T-cell (primary cell): ENCODE data around the gene DNAJA4. TPM values are rescaled to one million over a fixed set of nuclear protein-coding genes. Genes with fewer than 3 reads are reported as not detected.

Experiments used
- ATAC-seq, 4 experiments: fragments of 200-7000 bp in 3 of 4; fragments of 150-1000 bp in 1 of 4; cut with Tn5 transposase; replicated peaks in 1 of 4; 1 replicate in 3 of 4; 2 replicates in 1 of 4; pipeline ENCODE4 v1.10.0; 2021; ENCODE audit warnings: moderate library complexity in 3 of 4, mild to moderate bottlenecking in 2 of 4, moderate number of reproducible peaks in 1 of 4
- CTCF ChIA-PET, 2 donors: fragments of 300-600 bp; sonication (Branson Sonifier 250); formaldehyde crosslinking; loops; one replicate each; lab custom pipeline; 2022; ENCODE audit warnings: antibody characterized with exemption in 2 of 2; lab: Charles Lee
- POLR2A ChIA-PET, 2 donors: fragments of 300-600 bp; sonication (Branson Sonifier 250); formaldehyde crosslinking; loops; one replicate each; lab custom pipeline; 2022; ENCODE audit warnings: antibody characterized with exemption in 2 of 2; lab: Charles Lee
- DNase-seq, 35 experiments: peaks; one replicate each; pipeline versions ENCODE4 v3.0.0 to v3.0.0-alpha.2; 2013 to 2023
- H3K27ac ChIP-seq: one replicate; pipeline ENCODE4 v1.5.1; 2013; ENCODE audit warnings: low read length
- H3K27me3 ChIP-seq, 2 experiments: replicated peaks in 1 of 2; 1 replicate in 1 of 2; 2 replicates in 1 of 2; pipeline versions ENCODE4 v1.6.1 to v1.7.0; 2013; ENCODE audit warnings: low read length in 1 of 2, mixed read lengths in 1 of 2; ENCODE audit not compliant: control insufficient read depth in 2 of 2, insufficient read depth in 2 of 2; ENCODE audit errors: extremely low read depth in 1 of 2
- H3K36me3 ChIP-seq, 2 donors: 1 replicate in 1 of 2; 2 replicates in 1 of 2; pipeline versions ENCODE4 v1.6.1 to v1.7.0; 2013; ENCODE audit warnings: low read length in 1 of 2; ENCODE audit not compliant: control insufficient read depth in 2 of 2, insufficient read depth in 1 of 2; ENCODE audit errors: extremely low read depth in 1 of 2
- H3K4me1 ChIP-seq, 2 experiments: 1 replicate in 1 of 2; 2 replicates in 1 of 2; pipeline versions ENCODE4 v1.6.1 to v1.7.0; 2013; ENCODE audit warnings: low read length in 2 of 2, mixed read lengths in 1 of 2; ENCODE audit not compliant: insufficient read depth in 2 of 2, control insufficient read depth in 1 of 2; ENCODE audit errors: extremely low read depth in 1 of 2
- H3K4me3 ChIP-seq, 2 donors: 1 replicate in 1 of 2; 2 replicates in 1 of 2; pipeline versions ENCODE4 v1.5.1 to v1.7.0; 2013; ENCODE audit warnings: mild to moderate bottlenecking in 2 of 2, low read length in 1 of 2, moderate library complexity in 1 of 2; ENCODE audit not compliant: control insufficient read depth in 1 of 2; ENCODE audit errors: extremely low read depth in 1 of 2
- H3K9me3 ChIP-seq: 2 replicates; pipeline ENCODE4 v1.7.0; 2013
- H3K27ac Mint-ChIP-seq, 2 donors: one replicate each; pipeline ENCODE4 v1.8.0; 2020 to 2021; ENCODE audit warnings: mild to moderate bottlenecking in 2 of 2, mixed read lengths in 2 of 2
- H3K27me3 Mint-ChIP-seq, 2 donors: one replicate each; pipeline ENCODE4 v1.8.0; 2021 to 2022; ENCODE audit warnings: mixed read lengths in 2 of 2
- H3K36me3 Mint-ChIP-seq: one replicate; pipeline ENCODE4 v1.8.0; 2021; ENCODE audit warnings: mixed read lengths
- H3K4me1 Mint-ChIP-seq, 3 donors: one replicate each; pipeline ENCODE4 v1.8.0; 2020 to 2022; ENCODE audit warnings: mixed read lengths in 3 of 3, mild to moderate bottlenecking in 1 of 3
- H3K4me3 Mint-ChIP-seq, 3 donors: one replicate each; pipeline ENCODE4 v1.8.0; 2020 to 2022; ENCODE audit warnings: mild to moderate bottlenecking in 3 of 3, mixed read lengths in 3 of 3, moderate library complexity in 3 of 3
- H3K9me3 Mint-ChIP-seq, 3 donors: one replicate each; pipeline ENCODE4 v1.8.0; 2020 to 2022; ENCODE audit warnings: mixed read lengths in 3 of 3
- WGBS: methylation state at CpG from one replicate; pipeline ENCODE4 v1.1.5; 2013; ENCODE audit warnings: missing lambda C conversion rate; ENCODE audit not compliant: insufficient coverage; 5-methylcytosine and 5-hydroxymethylcytosine counted together
- total RNA-seq, 35 experiments: library from RNA in 6 of 35; stranded (reverse) in 6 of 35; fragments of 120-200 nt in 1 of 35; gene quantifications; one replicate each; pipeline versions ENCODE4 v1.2.1 to v1.2.4 and lab custom pipeline; 2013 to 2026

Gene DNAJA4
- total RNA-seq, 5 donors from 2014 or later (not counting 1 experiment from before 2014, with no cell fraction given), result 29.0 to 50.4 (median 32.6) TPM

- H3K27ac ChIP-seq, result no peak overlapping the region
- no peak for ATAC-seq
- no peaks in the 10 kb centered on the region for H3K27me3 ChIP-seq
- Mint-ChIP-seq H3K9me3 (no peaks in the 10 kb centered on the region), H3K27me3 (no peaks in the 10 kb centered on the region), H3K4me3 (no peak overlapping the region), H3K4me1 (no peaks in the 10 kb centered on the region), H3K36me3 (peaks cover 30% of the 10 kb centered on the region), H3K27ac (peak overlapping the region in 1 of 2 donors; percentile 16)
- no peaks in the 10 kb centered on the region for H3K9me3 ChIP-seq
- no peaks in the 10 kb centered on the region for H3K4me1 ChIP-seq
- H3K36me3 ChIP-seq, result peaks cover 15 to 72% of the 10 kb centered on the region in 2 donors
- no peak for DNase-seq
- no peak overlapping the region for H3K4me3 ChIP-seq
- WGBS, result 95% methylated on average over 4 of the region's 6 CpGs
- POLR2A ChIA-PET, result interaction anchor here in 1 of 2 donors (0.6 kb wide), 1 partner anchor 15 kb away, joined by 3 read pairs; no protein-coding TSS in a partner anchor
- CTCF ChIA-PET, result interaction anchor here in 1 of 2 donors (0.7 kb wide), 1 partner anchor 113 kb away, joined by 3 read pairs; no protein-coding TSS in a partner anchor
Observed at GRCh38 chr15:78276064-78276943, 11.9 kb downstream of the DNAJA4 start.

GRCh38 chr15:78280319-78281072, 16.1 kb downstream of the DNAJA4 start:
- peaks cover 15 to 75% of the 10 kb centered on the region in 2 donors for H3K36me3 ChIP-seq
- Mint-ChIP-seq H3K36me3 (peaks cover 36% of the 10 kb centered on the region), H3K4me1 (no peaks in the 10 kb centered on the region), H3K9me3 (no peaks in the 10 kb centered on the region), H3K4me3 (no peak overlapping the region), H3K27me3 (no peaks in the 10 kb centered on the region), H3K27ac (no peak overlapping the region)
- no peaks in the 10 kb centered on the region for H3K27me3 ChIP-seq
- no peaks in the 10 kb centered on the region for H3K9me3 ChIP-seq
- DNase-seq (no peak), ATAC-seq (no peak)
- POLR2A ChIA-PET, result no interaction called here
- H3K27ac ChIP-seq, result no peak overlapping the region
- H3K4me3 ChIP-seq, result no peak overlapping the region
- no peaks in the 10 kb centered on the region for H3K4me1 ChIP-seq
- WGBS, result 99% methylated on average over 11 of the region's 13 CpGs
- CTCF ChIA-PET, result no interaction called here

GRCh38 chr15:78282324-78282723, 18.0 kb downstream of the DNAJA4 start:
- Mint-ChIP-seq H3K9me3 (no peaks in the 10 kb centered on the region), H3K4me3 (no peak overlapping the region), H3K36me3 (peaks cover 52% of the 10 kb centered on the region), H3K27me3 (no peaks in the 10 kb centered on the region), H3K27ac (peak overlapping the region in 1 of 2 donors; percentile 56), H3K4me1 (no peaks in the 10 kb centered on the region)
- 100% methylated on average over 1 of the region's 2 CpGs for WGBS
- Histone ChIP-seq H3K4me3 (no peak overlapping the region), H3K4me1 (no peaks in the 10 kb centered on the region), H3K27ac (no peak overlapping the region), H3K27me3 (no peaks in the 10 kb centered on the region), H3K36me3 (peaks cover 15 to 76% of the 10 kb centered on the region in 2 donors), H3K9me3 (no peaks in the 10 kb centered on the region)
- ATAC-seq (no peak), DNase-seq (no peak)
- POLR2A ChIA-PET, result interaction anchor here in 1 of 2 donors (1.2 kb wide), 1 partner anchor 10 kb away, joined by 5 read pairs; no protein-coding TSS in a partner anchor
- CTCF ChIA-PET, result no interaction called here

GRCh38 chr15:78284758-78285157, 20.4 kb downstream of the DNAJA4 start:
- POLR2A ChIA-PET, result no interaction called here
- CTCF ChIA-PET, result no interaction called here
- Histone ChIP-seq H3K36me3 (peaks cover 6 to 80% of the 10 kb centered on the region in 2 donors), H3K9me3 (no peaks in the 10 kb centered on the region), H3K4me3 (no peak overlapping the region), H3K27me3 (no peaks in the 10 kb centered on the region), H3K27ac (no peak overlapping the region), H3K4me1 (no peaks in the 10 kb centered on the region)
- ATAC-seq (no peak), DNase-seq (no peak)
- Mint-ChIP-seq H3K4me1 (no peaks in the 10 kb centered on the region), H3K27me3 (no peaks in the 10 kb centered on the region), H3K27ac (no peak overlapping the region), H3K36me3 (peaks cover 53% of the 10 kb centered on the region), H3K9me3 (no peaks in the 10 kb centered on the region), H3K4me3 (no peak overlapping the region)
- WGBS, result 97% methylated on average over 3 of the region's 4 CpGs

- DNase-seq (no peak), ATAC-seq (no peak)
- no peaks in the 10 kb centered on the region for H3K27me3 ChIP-seq
- no peaks in the 10 kb centered on the region for H3K4me1 ChIP-seq
- Mint-ChIP-seq H3K4me3 (no peak overlapping the region), H3K27ac (no peak overlapping the region), H3K36me3 (peaks cover 52% of the 10 kb centered on the region), H3K9me3 (no peaks in the 10 kb centered on the region), H3K4me1 (peaks cover 4 to 5% (median 4%) of the 10 kb centered on the region in 3 donors), H3K27me3 (no peaks in the 10 kb centered on the region)
- ChIA-PET POLR2A (no interaction called here), CTCF (no interaction called here)
- no peak overlapping the region for H3K27ac ChIP-seq
- peaks cover 2 to 73% of the 10 kb centered on the region in 2 donors for H3K36me3 ChIP-seq
- no CpG with 5 or more reads among the region's 3 CpGs for whole genome bisulfite sequencing
- no peak overlapping the region for H3K4me3 ChIP-seq
- no peaks in the 10 kb centered on the region for H3K9me3 ChIP-seq
Observed at GRCh38 chr15:78290222-78290621, 25.9 kb downstream of the DNAJA4 start.

- H3K27ac Mint-ChIP-seq, result no peak overlapping the region
- H3K36me3 Mint-ChIP-seq, result peaks cover 50% of the 10 kb centered on the region
- H3K9me3 Mint-ChIP-seq, result no peaks in the 10 kb centered on the region
- ChIA-PET CTCF (no interaction called here), POLR2A (no interaction called here)
- H3K27me3 Mint-ChIP-seq, result no peaks in the 10 kb centered on the region
- no CpG with 5 or more reads among the region's 2 CpGs for WGBS
- Histone ChIP-seq H3K27me3 (no peaks in the 10 kb centered on the region), H3K9me3 (no peaks in the 10 kb centered on the region), H3K27ac (no peak overlapping the region), H3K4me1 (no peaks in the 10 kb centered on the region), H3K36me3 (peaks cover 2 to 66% of the 10 kb centered on the region in 2 donors), H3K4me3 (no peak overlapping the region)
- DNase-seq (no peak), ATAC-seq (no peak)
- H3K4me1 Mint-ChIP-seq, result peaks cover 4 to 7% (median 6%) of the 10 kb centered on the region in 3 donors
- no peak overlapping the region for H3K4me3 Mint-ChIP-seq
Observed at GRCh38 chr15:78291052-78291451, 26.7 kb downstream of the DNAJA4 start.
